GM12878 (cell line): ENCODE measurements around the gene DCP1B. TPM values are rescaled to one million over a fixed set of nuclear protein-coding genes. Genes with fewer than 3 reads are reported as not detected.

Experiments
- ATAC-seq: fragments of 200-7000 bp; cut with Tn5 transposase; 3 replicates; pipeline ENCODE4 v1.9.1; 2020; ENCODE audit warnings: mild to moderate bottlenecking, moderate library complexity
- BruUV-seq: library from RNA; stranded (reverse); fragments of 400-500 nt; replicated peaks from 2 replicates; lab custom pipeline; 2021; lab: Mats Ljungman, UMichigan
- CTCF ChIA-PET: fragments of 300-600 bp; sonication (Branson Sonifier 250); formaldehyde crosslinking; extraction: SDS; loops from one replicate; lab custom pipeline; 2021; ENCODE audit warnings: inconsistent platforms; lab: Yijun Ruan, JAX
- POLR2A ChIA-PET: fragments of 350-600 bp; formaldehyde crosslinking; extraction: SDS; loops from one replicate; lab custom pipeline; 2021; ENCODE audit warnings: inconsistent platforms; lab: Charles Lee
- RAD21 ChIA-PET: fragments of 300-600 bp; sonication (Branson Sonifier 250); formaldehyde crosslinking; loops from one replicate; lab custom pipeline; 2023; ENCODE audit warnings: antibody characterized with exemption; ENCODE audit not compliant: unreplicated experiment; lab: Charles Lee
- SMC1A ChIA-PET: fragments of 300-600 bp; sonication (Branson Sonifier 250); formaldehyde crosslinking; loops from one replicate; lab custom pipeline; 2023; ENCODE audit not compliant: unreplicated experiment, uncharacterized antibody; lab: Charles Lee
- DNase-seq: peaks from one replicate; pipeline ENCODE4 v3.0.0-alpha.2; 2011; ENCODE audit warnings: low read depth, low spot score
- FAIRE-seq: peaks from 3 replicates; lab custom pipeline; 2011; peaks lifted over from hg19 to GRCh38; lab: Jason Lieb, UNC
- H2AFZ ChIP-seq: 2 replicates; pipeline ENCODE4 v1.6.0; 2011; ENCODE audit warnings: low read depth, low read length, control low read depth; ENCODE audit not compliant: control insufficient read depth
- H3K27ac ChIP-seq: 2 replicates; pipeline ENCODE4 v1.5.1; 2011; ENCODE audit warnings: control low read depth; ENCODE audit not compliant: control insufficient read depth, insufficient read depth
- H3K27me3 ChIP-seq, 2 experiments: replicated peaks in 1 of 2; 2 replicates each; pipeline versions ENCODE4 v1.6.0 to v1.6.1; 2011; ENCODE audit warnings: low read length in 1 of 2; ENCODE audit not compliant: control insufficient read depth in 2 of 2, insufficient read depth in 2 of 2
- H3K36me3 ChIP-seq, 2 experiments: 2 replicates each; pipeline ENCODE4 v1.5.1; 2011; ENCODE audit warnings: low read length in 1 of 2; ENCODE audit not compliant: control insufficient read depth in 2 of 2, insufficient read depth in 2 of 2
- H3K4me1 ChIP-seq: 2 replicates; pipeline ENCODE4 v1.6.1; 2011; ENCODE audit warnings: mild to moderate bottlenecking, low read length, moderate library complexity, mixed read lengths; ENCODE audit not compliant: control insufficient read depth, insufficient read depth
- H3K4me2 ChIP-seq: 2 replicates; pipeline ENCODE4 v1.6.0; 2011; ENCODE audit warnings: control low read depth; ENCODE audit not compliant: control insufficient read depth, insufficient read depth
- H3K4me3 ChIP-seq: fragments of 200-600 bp; sonication (generic); 2 replicates; pipeline ENCODE4 v1.5.1; 2016
- H3K79me2 ChIP-seq: 2 replicates; pipeline ENCODE4 v1.6.0; 2011; ENCODE audit warnings: low read length; ENCODE audit not compliant: control insufficient read depth, insufficient read depth
- H3K9ac ChIP-seq: 2 replicates; pipeline ENCODE4 v1.8.0; 2011; ENCODE audit warnings: low read length, control low read depth, mixed read lengths; ENCODE audit not compliant: control insufficient read depth, insufficient read depth
- H3K9me3 ChIP-seq: replicated peaks from 3 replicates; pipeline ENCODE4 v1.5.1; 2011; ENCODE audit warnings: mild to moderate bottlenecking, low read length; ENCODE audit not compliant: control insufficient read depth, insufficient read depth
- H4K20me1 ChIP-seq: 2 replicates; pipeline ENCODE4 v1.6.0; 2011; ENCODE audit not compliant: control insufficient read depth, insufficient read depth
- ATF3 ChIP-seq: IDR thresholded peaks from 2 replicates; pipeline ENCODE4 v1.6.1; 2011; ENCODE audit warnings: low read depth, mild to moderate bottlenecking, low read length, moderate library complexity, borderline replicate concordance; ENCODE audit errors: extremely low read depth
- BCL11A ChIP-seq: IDR thresholded peaks from 2 replicates; pipeline ENCODE4 v1.6.1; 2011; ENCODE audit warnings: low read depth, low read length
- CEBPB ChIP-seq, 2 experiments: fragments of 150-350 bp in 1 of 2; IDR thresholded peaks; 2 replicates each; pipeline ENCODE4 v1.6.1; 2012 to 2014; ENCODE audit warnings: low read depth in 2 of 2, low read length in 2 of 2, borderline replicate concordance in 1 of 2, inconsistent platforms in 1 of 2
- EP300 ChIP-seq, 2 experiments: fragments of 150-350 bp in 1 of 2; IDR thresholded peaks; 2 replicates each; pipeline ENCODE4 v1.6.1; 2011 to 2012; ENCODE audit warnings: low read depth in 2 of 2, low read length in 2 of 2, borderline replicate concordance in 1 of 2, improper control_type of control experiment in 1 of 2, inconsistent platforms in 1 of 2; ENCODE audit not compliant: control insufficient read depth in 1 of 2
- EZH2 ChIP-seq: IDR thresholded peaks from 2 replicates; pipeline ENCODE4 v1.6.1; 2012; ENCODE audit warnings: low read depth, mild to moderate bottlenecking, control low read depth, inconsistent platforms, low read length, borderline replicate concordance; ENCODE audit not compliant: control insufficient read depth
- GABPA ChIP-seq: IDR thresholded peaks from 2 replicates; pipeline ENCODE4 v1.6.1; 2014; ENCODE audit warnings: antibody characterized with exemption, low read depth, mild to moderate bottlenecking, inconsistent platforms
- GATAD2B ChIP-seq: fragments of 450-650 bp; conservative IDR thresholded peaks from 2 replicates; pipeline ENCODE4 v1.6.1; 2017; ENCODE audit warnings: low read depth, mild to moderate bottlenecking, moderate library complexity
- HDGF ChIP-seq: fragments of 450-650 bp; IDR thresholded peaks from 2 replicates; pipeline ENCODE4 v1.6.1; 2016; ENCODE audit warnings: antibody characterized with exemption
- JUND ChIP-seq: IDR thresholded peaks from 2 replicates; pipeline ENCODE4 v1.6.1; 2012; ENCODE audit warnings: low read depth, mild to moderate bottlenecking, low read length, improper control_type of control experiment, moderate library complexity
- MEF2A ChIP-seq: IDR thresholded peaks from 2 replicates; pipeline ENCODE4 v1.6.1; 2011; ENCODE audit warnings: low read depth, mild to moderate bottlenecking, low read length, moderate library complexity; ENCODE audit not compliant: insufficient read depth
- MTA3 ChIP-seq: IDR thresholded peaks from 2 replicates; pipeline ENCODE4 v1.6.1; 2012; ENCODE audit warnings: low read length, inconsistent platforms, borderline replicate concordance
- NFYB ChIP-seq: IDR thresholded peaks from 2 replicates; pipeline ENCODE4 v1.6.1; 2011; ENCODE audit warnings: low read depth, mild to moderate bottlenecking, low read length, improper control_type of control experiment, moderate library complexity; ENCODE audit not compliant: insufficient read depth
- NR2F1 ChIP-seq: fragments of 450-650 bp; conservative IDR thresholded peaks from 2 replicates; pipeline ENCODE4 v1.6.1; 2017; ENCODE audit warnings: mild to moderate bottlenecking
- PKNOX1 ChIP-seq: fragments of 450-650 bp; IDR thresholded peaks from 2 replicates; pipeline ENCODE4 v1.6.1; 2016; ENCODE audit warnings: mild to moderate bottlenecking
- SMAD5 ChIP-seq: IDR thresholded peaks from 2 replicates; pipeline ENCODE4 v1.6.1; 2016; ENCODE audit warnings: antibody characterized with exemption, low read depth
- TCF7 ChIP-seq: IDR thresholded peaks from 2 replicates; pipeline ENCODE4 v1.6.1; 2014; ENCODE audit warnings: antibody characterized with exemption, borderline replicate concordance
- ZNF274 ChIP-seq: IDR thresholded peaks from one replicate; pipeline ENCODE4 v1.8.0; 2011; ENCODE audit not compliant: insufficient read length, insufficient read depth
- in situ Hi-C: fragments of 300-500 bp; cut with MboI; formaldehyde crosslinking; loops from 9 replicates; pipeline ENCODE4 v1.14.3; 2018; ENCODE audit warnings: mixed read lengths
- intact Hi-C: fragments of 100-400 bp; cut with micrococcal nuclease; formaldehyde crosslinking; loops from one replicate; pipeline ENCODE4 v1.14.2; 2022; ENCODE audit not compliant: unreplicated experiment
- polyA plus RNA-seq, 11 experiments: library from polyadenylated mRNA; depleted of rRNA in 4 of 11; unstranded in 6 of 11; stranded (reverse) in 5 of 11; fragments of >200 nt; fragmentation: Nextera tagmentation in 4 of 11; fragmentation: Illumina TruSeq in 1 of 11; extraction: Ambion mirVana in 4 of 11; extraction: Trizol in 1 of 11; gene quantifications; 1 replicate in 1 of 11; 2 replicates in 10 of 11; pipeline versions ENCODE4 v1.2.1 to v1.2.3, GENCODE V29; 2011 to 2016; ENCODE audit warnings: inconsistent platforms in 2 of 11, missing spikeins in 2 of 11, low read depth in 1 of 11
- total RNA-seq, 4 experiments: library from RNA; depleted of rRNA in 3 of 4; stranded (reverse); fragments of >200 nt in 3 of 4; fragmentation: Illumina TruSeq in 1 of 4; extraction: Trizol in 1 of 4; gene quantifications; 2 replicates each; pipeline versions ENCODE4 v1.2.1 to v1.2.3, GENCODE V29; 2013 to 2021

DCP1B gene
- total and polyA plus RNA-seq, 10 of the 15 experiments (the other 5 are each of a cell fraction or from before 2014, with no cell fraction given), result 1.3 to 23.4 (median 15.3) TPM

GRCh38 chr12:1904875-1905274 is 99.4 kb downstream of the DCP1B start:
- no peaks in the 10 kb centered on the region; the same call in 2 of the 3 replicates for H3K9me3 ChIP-seq
- no peak for ATAC-seq
- BruUV-seq, result no TSS peak
- no peaks in the 10 kb centered on the region for H4K20me1 ChIP-seq
- no peak overlapping the region for H3K4me2 ChIP-seq
- TF ChIP-seq GABPA (no peak), EP300 (IDR thresholded peaks at IDR 0.05; ENCODE audit: borderline replicate concordance in 1 of 2, control insufficient read depth in 1 of 2, low read depth in 2 of 2, low read length in 2 of 2) (no peak), NFYB (no peak), PKNOX1 (no peak), ZNF274 (no peak), TCF7 (no peak), EZH2 (no peak), MTA3 (no peak), HDGF (no peak), MEF2A (no peak), BCL11A (no peak), NR2F1 (no peak), CEBPB (IDR thresholded peaks at IDR 0.05; ENCODE audit: borderline replicate concordance in 1 of 2, low read depth in 2 of 2, low read length in 2 of 2) (no peak), GATAD2B (no peak), SMAD5 (no peak), ATF3 (no peak), JUND (no peak)
- intact Hi-C loops (no loop called here), in situ Hi-C loops (no loop called here)
- H3K4me3 ChIP-seq, result no peak overlapping the region
- RAD21 ChIA-PET, result no interaction called here
- no peak overlapping the region for H2AFZ ChIP-seq
- SMC1A ChIA-PET, result interaction anchor here (0.6 kb wide), 1 partner anchor 100 kb away, joined by 3 read pairs; the partner anchor contains the start of gene DCP1B
- CTCF ChIA-PET, result no interaction called here
- no peaks in the 10 kb centered on the region for H3K4me1 ChIP-seq
- no peak for DNase-seq
- no peak for FAIRE-seq
- no peaks in the 10 kb centered on the region for H3K79me2 ChIP-seq
- H3K36me3 ChIP-seq, result no peaks in the 10 kb centered on the region
- POLR2A ChIA-PET, result interaction anchor here (0.6 kb wide), 1 partner anchor 212 kb away, joined by 3 read pairs; no protein-coding TSS in a partner anchor
- no peak overlapping the region for H3K9ac ChIP-seq
- no peak overlapping the region for H3K27ac ChIP-seq
- H3K27me3 ChIP-seq, result no peaks in the 10 kb centered on the region
